Natural killer cell (primary cell): ENCODE data around the gene NCL. TPM values are rescaled to one million over a fixed set of nuclear protein-coding genes. Genes with fewer than 3 reads are reported as not detected.

Experiments
- ATAC-seq, 3 donors: fragments of 150-1000 bp in 2 of 3; fragments of 200-7000 bp in 1 of 3; cut with Tn5 transposase; 1 replicate in 1 of 3; 2 replicates in 2 of 3; pipeline ENCODE4 v1.10.0; 2021; ENCODE audit warnings: mild to moderate bottlenecking in 2 of 3, moderate library complexity in 2 of 3
- DNase-seq, 2 donors: peaks; one replicate each; pipeline versions ENCODE4 v3.0.0 to v3.0.0-alpha.2; 2013 to 2021; ENCODE audit warnings: mixed read lengths in 1 of 2
- H3K27ac ChIP-seq: one replicate; pipeline ENCODE4 v1.5.1; 2013; ENCODE audit warnings: mild to moderate bottlenecking, low read length
- H3K27me3 ChIP-seq: one replicate; pipeline ENCODE4 v1.6.1; 2013; ENCODE audit warnings: low read length; ENCODE audit not compliant: control insufficient read depth, insufficient read depth
- H3K36me3 ChIP-seq: one replicate; pipeline ENCODE4 v1.6.1; 2013; ENCODE audit warnings: low read length; ENCODE audit not compliant: control insufficient read depth, insufficient read depth
- H3K4me1 ChIP-seq: one replicate; pipeline ENCODE4 v1.6.1; 2013; ENCODE audit warnings: low read length; ENCODE audit not compliant: control insufficient read depth, insufficient read depth
- H3K4me3 ChIP-seq: one replicate; pipeline ENCODE4 v1.5.1; 2013; ENCODE audit warnings: low read length
- H3K9me3 ChIP-seq: one replicate; pipeline ENCODE4 v1.6.1; 2013; ENCODE audit warnings: low read length; ENCODE audit not compliant: control insufficient read depth, insufficient read depth
- H3K27ac Mint-ChIP-seq, 2 donors: one replicate each; pipeline ENCODE4 v1.8.0; 2022; ENCODE audit warnings: mild to moderate bottlenecking in 2 of 2, mixed read lengths in 2 of 2, moderate library complexity in 1 of 2
- H3K27me3 Mint-ChIP-seq, 2 donors: one replicate each; pipeline ENCODE4 v1.8.0; 2022; ENCODE audit warnings: low read depth in 2 of 2, mixed read lengths in 2 of 2
- H3K36me3 Mint-ChIP-seq: one replicate; pipeline ENCODE4 v1.8.0; 2022; ENCODE audit warnings: mixed read lengths
- H3K4me1 Mint-ChIP-seq, 2 donors: one replicate each; pipeline ENCODE4 v1.8.0; 2022; ENCODE audit warnings: mixed read lengths in 2 of 2
- H3K4me3 Mint-ChIP-seq: one replicate; pipeline ENCODE4 v1.8.0; 2022; ENCODE audit warnings: mild to moderate bottlenecking, moderate library complexity, mixed read lengths
- H3K9me3 Mint-ChIP-seq, 2 donors: one replicate each; pipeline ENCODE4 v1.8.0; 2022; ENCODE audit warnings: mixed read lengths in 2 of 2
- WGBS: methylation state at CpG from one replicate; pipeline ENCODE4 v1.1.7; 2013; ENCODE audit warnings: missing lambda C conversion rate; ENCODE audit not compliant: insufficient coverage; 5-methylcytosine and 5-hydroxymethylcytosine counted together
- intact Hi-C: fragments of 100-400 bp; cut with micrococcal nuclease; formaldehyde crosslinking; loops from one replicate; pipeline ENCODE4 v1.14.2; 2022
- total RNA-seq, 4 donors: library from RNA; stranded (reverse); fragments of 120-200 nt in 1 of 4; gene quantifications; one replicate each; pipeline versions ENCODE4 v1.2.3 to v1.2.4, GENCODE V29; 2013 to 2022
- TF ChIP-seq, protein P1 (sequence below): fragments of 200-600 bp; IDR thresholded peaks from one replicate; pipeline ENCODE4 v1.8.0; 2022; ENCODE audit warnings: antibody characterized with exemption

The NCL gene
- total RNA-seq, 3 donors from 2014 or later (not counting 1 experiment from before 2014, with no cell fraction given) = 485 to 540 (median 529) TPM

DNA sequence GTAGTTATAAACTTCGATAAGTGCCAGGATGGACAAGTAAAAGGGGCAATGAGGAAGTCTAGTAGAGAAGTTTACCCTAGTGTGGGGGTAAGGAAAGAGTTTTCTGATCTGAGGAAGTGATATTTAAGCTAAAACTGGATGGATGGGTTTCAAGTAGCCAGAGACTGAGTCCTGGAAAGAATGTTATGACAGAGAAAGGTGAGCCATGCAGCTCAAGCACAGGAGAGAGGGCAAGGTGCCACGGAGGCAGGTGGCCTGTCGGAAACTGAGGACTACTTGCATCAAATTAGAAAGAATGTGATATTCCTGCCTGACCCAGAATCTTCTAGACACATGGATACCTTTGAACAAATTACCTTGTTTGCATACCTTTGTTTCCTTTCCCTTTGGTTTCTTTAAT, 39.5 kb upstream of the NCL start:
- H3K9me3 ChIP-seq = no peaks in the 10 kb centered on the region
- Mint-ChIP-seq H3K4me1 (no peaks in the 10 kb centered on the region), H3K27me3 (no peaks in the 10 kb centered on the region), H3K9me3 (no peaks in the 10 kb centered on the region), H3K4me3 (no peak overlapping the region), H3K36me3 (no peaks in the 10 kb centered on the region), H3K27ac (no peak overlapping the region)
- ATAC-seq (no peak), DNase-seq (no peak)
- 83% methylated on average over 3 of the region's 3 CpGs for WGBS
- no peak overlapping the region for H3K27ac ChIP-seq
- no peaks in the 10 kb centered on the region for H3K27me3 ChIP-seq
- no peaks in the 10 kb centered on the region for H3K4me1 ChIP-seq
- intact Hi-C loops = no loop called here
- no peaks in the 10 kb centered on the region for H3K36me3 ChIP-seq
- no peak overlapping the region for H3K4me3 ChIP-seq
- TF ChIP-seq, protein P1, sequence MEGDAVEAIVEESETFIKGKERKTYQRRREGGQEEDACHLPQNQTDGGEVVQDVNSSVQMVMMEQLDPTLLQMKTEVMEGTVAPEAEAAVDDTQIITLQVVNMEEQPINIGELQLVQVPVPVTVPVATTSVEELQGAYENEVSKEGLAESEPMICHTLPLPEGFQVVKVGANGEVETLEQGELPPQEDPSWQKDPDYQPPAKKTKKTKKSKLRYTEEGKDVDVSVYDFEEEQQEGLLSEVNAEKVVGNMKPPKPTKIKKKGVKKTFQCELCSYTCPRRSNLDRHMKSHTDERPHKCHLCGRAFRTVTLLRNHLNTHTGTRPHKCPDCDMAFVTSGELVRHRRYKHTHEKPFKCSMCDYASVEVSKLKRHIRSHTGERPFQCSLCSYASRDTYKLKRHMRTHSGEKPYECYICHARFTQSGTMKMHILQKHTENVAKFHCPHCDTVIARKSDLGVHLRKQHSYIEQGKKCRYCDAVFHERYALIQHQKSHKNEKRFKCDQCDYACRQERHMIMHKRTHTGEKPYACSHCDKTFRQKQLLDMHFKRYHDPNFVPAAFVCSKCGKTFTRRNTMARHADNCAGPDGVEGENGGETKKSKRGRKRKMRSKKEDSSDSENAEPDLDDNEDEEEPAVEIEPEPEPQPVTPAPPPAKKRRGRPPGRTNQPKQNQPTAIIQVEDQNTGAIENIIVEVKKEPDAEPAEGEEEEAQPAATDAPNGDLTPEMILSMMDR = no peak

DNA sequence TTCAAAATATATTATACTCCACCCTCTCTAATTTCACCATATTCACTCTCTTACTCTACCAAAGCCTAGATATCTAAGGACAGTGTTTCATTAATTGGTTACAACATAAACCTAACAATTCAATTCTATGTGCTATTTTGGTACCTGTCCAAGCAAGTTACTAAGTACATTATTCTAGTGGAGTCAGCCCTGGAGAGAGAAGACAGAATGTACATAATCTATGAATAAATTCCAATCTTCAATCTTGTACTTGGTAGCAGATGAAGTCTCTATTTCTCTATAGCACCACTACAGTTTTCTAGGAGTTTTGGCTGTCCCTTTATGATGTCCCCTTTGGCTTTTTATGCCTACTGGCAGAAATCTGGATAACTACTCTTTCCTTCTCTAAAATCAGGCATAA, 38.3 kb upstream of the NCL start:
- TF ChIP-seq, protein P1 = no peak
- H3K36me3 ChIP-seq = no peaks in the 10 kb centered on the region
- Mint-ChIP-seq H3K4me1 (no peaks in the 10 kb centered on the region), H3K36me3 (no peaks in the 10 kb centered on the region), H3K27me3 (no peaks in the 10 kb centered on the region), H3K4me3 (no peak overlapping the region), H3K27ac (no peak overlapping the region), H3K9me3 (no peaks in the 10 kb centered on the region)
- no peak overlapping the region for H3K27ac ChIP-seq
- no peaks in the 10 kb centered on the region for H3K4me1 ChIP-seq
- no peaks in the 10 kb centered on the region for H3K9me3 ChIP-seq
- intact Hi-C loops = no loop called here
- no peak overlapping the region for H3K4me3 ChIP-seq
- no peak for ATAC-seq
- no peak for DNase-seq
- H3K27me3 ChIP-seq = no peaks in the 10 kb centered on the region

DNA sequence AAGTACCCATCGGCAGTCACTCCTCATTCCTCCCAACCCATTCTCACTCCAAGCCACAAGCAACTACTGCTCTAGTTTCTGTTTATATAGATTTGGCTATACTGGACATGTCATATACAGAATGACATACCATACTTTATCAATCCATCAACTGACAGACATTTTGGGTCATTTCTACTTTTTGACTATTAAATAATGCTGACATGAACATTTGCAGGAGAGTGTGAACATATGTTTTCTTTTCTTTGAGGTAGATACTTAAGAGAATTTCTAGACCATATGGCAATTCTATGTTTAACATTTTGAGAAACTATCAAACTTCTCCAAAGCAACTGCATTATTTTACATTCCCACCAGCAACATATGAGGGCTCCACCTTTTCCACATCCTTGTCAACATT, 33.4 kb upstream of the NCL start:
- Histone ChIP-seq H3K4me1 (no peaks in the 10 kb centered on the region), H3K9me3 (no peaks in the 10 kb centered on the region), H3K27me3 (no peaks in the 10 kb centered on the region), H3K27ac (no peak overlapping the region), H3K36me3 (no peaks in the 10 kb centered on the region), H3K4me3 (no peak overlapping the region)
- Mint-ChIP-seq H3K9me3 (no peaks in the 10 kb centered on the region), H3K4me1 (no peaks in the 10 kb centered on the region), H3K4me3 (no peak overlapping the region), H3K27me3 (no peaks in the 10 kb centered on the region), H3K27ac (no peak overlapping the region), H3K36me3 (no peaks in the 10 kb centered on the region)
- ATAC-seq (no peak), DNase-seq (no peak)
- TF ChIP-seq, protein P1 = no peak
- 83% methylated on average over 1 of the region's 1 CpG for WGBS
- intact Hi-C loops = no loop called here

GRCh38 chr2:231494669-231495068, 30.4 kb upstream of the NCL start:
- Mint-ChIP-seq H3K9me3 (no peaks in the 10 kb centered on the region), H3K27me3 (no peaks in the 10 kb centered on the region), H3K27ac (no peak overlapping the region), H3K4me1 (no peaks in the 10 kb centered on the region), H3K36me3 (no peaks in the 10 kb centered on the region), H3K4me3 (no peak overlapping the region)
- DNase-seq (no peak), ATAC-seq (peak in 1 of 3 donors; percentile 48)
- no peak overlapping the region for H3K4me3 ChIP-seq
- intact Hi-C loops = no loop called here
- H3K27ac ChIP-seq = no peak overlapping the region
- no peaks in the 10 kb centered on the region for H3K36me3 ChIP-seq
- WGBS = 17% methylated on average over 3 of the region's 3 CpGs
- H3K9me3 ChIP-seq = no peaks in the 10 kb centered on the region
- TF ChIP-seq, protein P1 = no peak
- H3K4me1 ChIP-seq = no peaks in the 10 kb centered on the region
- no peaks in the 10 kb centered on the region for H3K27me3 ChIP-seq
